SK-N-SH (cell line): ENCODE data around the gene ETFRF1. TPM values are rescaled to one million over a fixed set of nuclear protein-coding genes. Genes with fewer than 3 reads are reported as not detected.
A peak's percentile ranks its signal among the peaks of the same experiment; 100 is the strongest.

Source experiments
- CTCF ChIA-PET: fragments of 300-600, 350-600 bp; formaldehyde crosslinking; extraction: SDS; loops from one replicate; lab custom pipeline; 2021; lab: Yijun Ruan, JAX
- POLR2A ChIA-PET: fragments of 350-600 bp; sonication (Branson Sonifier 250); formaldehyde crosslinking; extraction: SDS; loops from one replicate; lab custom pipeline; 2020; ENCODE audit warnings: antibody characterized with exemption, inconsistent platforms; lab: Yijun Ruan, JAX
- DNase-seq: peaks from one replicate; pipeline ENCODE4 v3.0.0; 2012
- H2AFZ ChIP-seq: fragments of 200-600 bp; sonication (generic); 2 replicates; pipeline ENCODE4 v1.8.1; 2016; ENCODE audit warnings: antibody characterized with exemption, mild to moderate bottlenecking, low read depth
- H3F3A ChIP-seq: fragments of 200-600 bp; sonication (generic); replicated peaks from 2 replicates; pipeline ENCODE3; 2016; ENCODE audit warnings: antibody characterized with exemption, mild to moderate bottlenecking; ENCODE audit not compliant: insufficient read depth
- H3K27ac ChIP-seq, 2 experiments: fragments of 200-500 bp in 1 of 2; fragments of 200-600 bp in 1 of 2; sonication (Bioruptor generic) in 1 of 2; sonication (generic), shearing (Covaris generic) in 1 of 2; 2 replicates each; pipeline versions ENCODE4 v1.5.1 to v1.6.1; 2014 to 2016; ENCODE audit warnings: low read depth in 2 of 2, inconsistent platforms in 1 of 2, low read length in 1 of 2, mild to moderate bottlenecking in 1 of 2, mixed read lengths in 1 of 2
- H3K27me3 ChIP-seq: fragments of 200-600 bp; sonication (generic), shearing (Covaris generic); 2 replicates; pipeline ENCODE4 v1.6.1; 2016; ENCODE audit warnings: mixed run types; ENCODE audit not compliant: insufficient read depth
- H3K36me3 ChIP-seq, 2 experiments: fragments of 200-500 bp in 1 of 2; fragments of 200-600 bp in 1 of 2; sonication (Bioruptor generic) in 1 of 2; sonication (generic) in 1 of 2; replicated peaks in 1 of 2; 2 replicates each; pipeline versions ENCODE3 to v1.5.1; 2014 to 2016; ENCODE audit warnings: low read length in 1 of 2, mild to moderate bottlenecking in 1 of 2; ENCODE audit not compliant: insufficient read depth in 2 of 2, control insufficient read depth in 1 of 2
- H3K4me1 ChIP-seq, 2 experiments: fragments of 200-500 bp in 1 of 2; fragments of 200-600 bp in 1 of 2; sonication (Bioruptor generic) in 1 of 2; sonication (generic), shearing (Covaris generic) in 1 of 2; 2 replicates each; pipeline versions ENCODE4 v1.5.1 to v1.6.1; 2014 to 2016; ENCODE audit warnings: low read depth in 1 of 2, low read length in 1 of 2, mixed run types in 1 of 2; ENCODE audit not compliant: insufficient read depth in 2 of 2, control insufficient read depth in 1 of 2
- H3K4me2 ChIP-seq: fragments of 200-600 bp; sonication (generic), shearing (Covaris generic); 2 replicates; pipeline ENCODE4 v1.6.1; 2017; ENCODE audit warnings: mixed run types
- H3K4me3 ChIP-seq, 2 experiments: fragments of 200-500 bp in 1 of 2; fragments of 200-600 bp in 1 of 2; sonication (Bioruptor generic) in 1 of 2; sonication (generic), shearing (Covaris generic) in 1 of 2; 2 replicates each; pipeline versions ENCODE4 v1.5.1 to v1.8.1; 2014 to 2016; ENCODE audit warnings: low read depth in 2 of 2, inconsistent platforms in 1 of 2, low read length in 1 of 2, mild to moderate bottlenecking in 1 of 2, mixed read lengths in 1 of 2, moderate library complexity in 1 of 2
- H3K79me2 ChIP-seq: fragments of 200-600 bp; sonication (generic); 2 replicates; pipeline ENCODE4 v1.8.1; 2017; ENCODE audit warnings: mild to moderate bottlenecking; ENCODE audit not compliant: insufficient read depth
- H3K9ac ChIP-seq: fragments of 200-600 bp; sonication (generic); 2 replicates; pipeline ENCODE4 v1.6.1; 2017; ENCODE audit warnings: mixed run types
- H3K9me2 ChIP-seq: fragments of 200-600 bp; sonication (generic); 2 replicates; pipeline ENCODE4 v1.6.1; 2017; ENCODE audit warnings: mixed run types
- H3K9me3 ChIP-seq: fragments of 200-600 bp; sonication (generic); 2 replicates; pipeline ENCODE4 v1.6.1; 2017; ENCODE audit warnings: mixed run types, mild to moderate bottlenecking, moderate library complexity
- H4K20me1 ChIP-seq: fragments of 200-600 bp; sonication (generic); 2 replicates; pipeline ENCODE4 v1.6.1; 2017; ENCODE audit warnings: mild to moderate bottlenecking, mixed run types; ENCODE audit not compliant: insufficient read depth
- CHD2 ChIP-seq: fragments of 150-350 bp; IDR thresholded peaks from 2 replicates; pipeline ENCODE4 v1.6.1; 2018; ENCODE audit warnings: low read length; ENCODE audit not compliant: partially characterized antibody
- EP300 ChIP-seq, 2 experiments: IDR thresholded peaks; 2 replicates each; pipeline versions ENCODE4 v1.4.0 to v1.6.1; 2012; ENCODE audit warnings: borderline replicate concordance in 1 of 2, low read depth in 1 of 2, low read length in 1 of 2
- FOXM1 ChIP-seq: IDR thresholded peaks from 2 replicates; pipeline ENCODE4 v1.4.0; 2012; ENCODE audit warnings: low read depth, mild to moderate bottlenecking
- MAX ChIP-seq: IDR thresholded peaks from 2 replicates; pipeline ENCODE4 v1.4.0; 2012; ENCODE audit warnings: low read depth
- NRF1 ChIP-seq: IDR thresholded peaks from 2 replicates; pipeline ENCODE4 v1.6.1; 2012; ENCODE audit warnings: low read depth, mild to moderate bottlenecking, low read length
- PBX3 ChIP-seq: IDR thresholded peaks from 2 replicates; pipeline ENCODE4; 2012
- RAD21 ChIP-seq: IDR thresholded peaks from 2 replicates; pipeline ENCODE4 v1.6.1; 2012; ENCODE audit warnings: mild to moderate bottlenecking, low read length
- RCOR1 ChIP-seq: fragments of 150-350 bp; IDR thresholded peaks from 2 replicates; pipeline ENCODE4 v1.6.1; 2017; ENCODE audit warnings: antibody characterized with exemption, low read length
- SIN3A ChIP-seq: IDR thresholded peaks from 2 replicates; pipeline ENCODE4 v1.6.1; 2012; ENCODE audit warnings: low read depth, mild to moderate bottlenecking, low read length, moderate library complexity, borderline replicate concordance
- SMC3 ChIP-seq: IDR thresholded peaks from 2 replicates; pipeline ENCODE4 v1.6.1; 2012; ENCODE audit warnings: low read depth, low read length, improper control_type of control experiment
- TCF12 ChIP-seq: IDR thresholded peaks from 2 replicates; pipeline ENCODE4 v1.4.0; 2012
- WGBS: methylation state at CpG from one replicate; pipeline ENCODE4 v1.1.6; 2017; ENCODE audit warnings: low lambda C conversion rate; 5-methylcytosine and 5-hydroxymethylcytosine counted together
- polyA plus RNA-seq, 3 experiments: library from polyadenylated mRNA; depleted of rRNA; stranded (reverse); fragments of >200 nt; gene quantifications; 2 replicates each; pipeline ENCODE4 v1.2.3, GENCODE V29; 2012

The ETFRF1 gene
- polyA plus RNA-seq, 1 of the 3 experiments (the other 2 are of a cell fraction), result 7.8 TPM

GRCh38 chr12:25186038-25186787 lies 8.8 kb upstream of the ETFRF1 start:
- POLR2A ChIA-PET, result no interaction called here
- CTCF ChIA-PET, result interaction anchor here (1.0 kb wide), 1 partner anchor 31 kb away, joined by 4 read pairs; no protein-coding TSS in a partner anchor
- 93% methylated on average over 4 of the region's 4 CpGs for WGBS

DNA sequence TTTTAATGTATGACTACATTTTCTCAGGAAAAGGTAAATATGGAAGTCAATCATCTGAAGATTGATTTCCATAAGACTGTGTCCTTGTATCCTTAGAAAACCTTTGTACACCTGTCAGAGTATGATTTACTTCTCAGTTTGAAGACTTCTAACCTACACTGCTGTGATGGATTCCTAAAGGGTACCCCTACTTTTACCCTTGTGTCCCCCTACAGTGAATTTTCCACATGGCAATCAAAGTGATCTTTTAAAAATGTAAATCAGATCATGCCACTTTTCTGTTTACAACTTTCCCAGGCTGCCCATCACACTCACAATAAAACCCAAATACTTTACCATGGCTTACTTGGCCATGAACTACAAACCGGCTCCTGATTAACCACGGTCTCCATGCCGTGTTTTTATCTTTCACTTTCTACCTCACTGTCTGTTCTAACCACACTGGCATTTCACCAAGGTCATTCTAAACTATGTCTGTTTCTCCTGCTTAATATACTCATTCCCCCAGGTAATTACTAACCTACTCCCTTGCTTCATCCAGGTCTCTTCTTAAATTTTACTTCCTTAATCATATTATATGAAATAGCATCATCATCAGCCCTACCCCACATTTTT lies 8.1 kb upstream of the ETFRF1 start:
- no peaks in the 10 kb centered on the region for H4K20me1 ChIP-seq
- CTCF ChIA-PET, result interaction anchor here (1.0 kb wide), 1 partner anchor 32 kb away, joined by 4 read pairs; no protein-coding TSS in a partner anchor
- POLR2A ChIA-PET, result no interaction called here
- no peak overlapping the region for H3K9ac ChIP-seq
- no peaks in the 10 kb centered on the region for H3K36me3 ChIP-seq
- 92% methylated on average over 3 of the region's 3 CpGs for WGBS
- H3K27ac ChIP-seq, result peak overlapping the region in 1 of 2 experiments; percentile 69; a peak in 1 of 4 replicates
- peaks cover 23% of the 10 kb centered on the region for H3F3A ChIP-seq
- H3K79me2 ChIP-seq, result no peaks in the 10 kb centered on the region
- no peak for DNase-seq
- H3K9me3 ChIP-seq, result no peaks in the 10 kb centered on the region
- H3K4me2 ChIP-seq, result no peak overlapping the region
- no peak for TF ChIP-seq FOXM1
- TF ChIP-seq NRF1, result no peak
- no peak overlapping the region for H3K4me3 ChIP-seq
- H3K27me3 ChIP-seq, result no peaks in the 10 kb centered on the region
- peaks cover 0 to 18% of the 10 kb centered on the region in 2 experiments; a peak in 3 of 4 replicates for H3K4me1 ChIP-seq
- no peak overlapping the region for H2AFZ ChIP-seq
- H3K9me2 ChIP-seq, result no peaks in the 10 kb centered on the region

More at GRCh38 chr12:25186038-25186787, 8.8 kb upstream of the ETFRF1 start:
- H3K9ac ChIP-seq, result no peak overlapping the region
- H3K4me2 ChIP-seq, result no peak overlapping the region
- no peak overlapping the region for H3K27ac ChIP-seq
- H3K4me1 ChIP-seq, result peaks cover 0 to 18% of the 10 kb centered on the region in 2 experiments; a peak in 3 of 4 replicates
- peaks cover 23% of the 10 kb centered on the region for H3F3A ChIP-seq
- H3K9me2 ChIP-seq, result no peaks in the 10 kb centered on the region
- H3K79me2 ChIP-seq, result no peaks in the 10 kb centered on the region
- no peak for TF ChIP-seq SIN3A
- TF ChIP-seq RCOR1, result no peak
- TF ChIP-seq SMC3, result no peak
- no peak for TF ChIP-seq TCF12
- no peak for TF ChIP-seq EP300 (IDR thresholded peaks at IDR 0.05; ENCODE audit: borderline replicate concordance in 1 of 2, low read depth in 1 of 2, low read length in 1 of 2)
- TF ChIP-seq CHD2, result no peak
- TF ChIP-seq MAX, result no peak
- no peak for TF ChIP-seq PBX3
- TF ChIP-seq RAD21, result no peak
- no peaks in the 10 kb centered on the region for H3K27me3 ChIP-seq
- no peak overlapping the region for H3K4me3 ChIP-seq
- H3K9me3 ChIP-seq, result no peaks in the 10 kb centered on the region
- H2AFZ ChIP-seq, result no peak overlapping the region
- no peaks in the 10 kb centered on the region for H3K36me3 ChIP-seq
- no peaks in the 10 kb centered on the region for H4K20me1 ChIP-seq
- DNase-seq, result no peak
